ENCODE data around the gene NFASC.

DNA sequence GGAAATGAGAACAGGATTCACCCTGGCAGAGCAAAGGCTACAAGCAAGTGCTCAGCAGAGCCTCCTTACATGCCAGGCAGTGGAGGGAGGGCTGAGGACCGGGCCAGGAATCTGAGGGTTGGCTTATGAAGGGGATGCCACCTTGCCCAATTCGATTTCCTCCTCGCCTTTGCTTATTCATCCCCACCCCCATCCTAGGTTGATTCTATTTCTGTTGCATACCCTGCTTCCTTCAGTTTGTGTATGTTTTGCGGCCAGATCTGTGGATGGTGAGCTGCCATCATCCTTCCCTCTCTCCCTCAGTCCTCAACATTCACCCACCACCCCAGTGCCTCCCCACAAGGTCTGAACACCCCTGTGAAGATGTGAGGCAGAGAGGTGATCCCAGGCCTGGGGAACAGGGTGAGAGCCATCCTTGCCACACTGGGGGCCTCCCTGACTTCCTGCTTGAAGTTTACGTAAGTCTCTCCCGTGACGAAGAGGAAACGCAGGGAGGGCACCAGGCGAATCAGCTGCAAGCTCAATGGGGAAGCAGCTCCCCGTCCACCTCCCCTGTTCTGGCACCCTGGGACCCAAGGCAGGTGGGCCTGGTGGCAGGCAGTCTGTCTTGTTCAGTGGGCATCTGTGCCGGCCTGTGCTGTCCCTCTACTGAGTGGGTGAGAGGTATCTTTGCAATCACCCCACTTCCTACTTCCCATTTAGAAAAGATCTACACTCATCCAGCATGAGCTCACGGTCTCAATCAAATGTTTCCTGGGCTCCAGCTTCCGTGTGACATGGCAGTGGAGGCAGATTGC, 121.7 kb downstream of the NFASC start:
- TF ChIP-seq, protein P1, sequence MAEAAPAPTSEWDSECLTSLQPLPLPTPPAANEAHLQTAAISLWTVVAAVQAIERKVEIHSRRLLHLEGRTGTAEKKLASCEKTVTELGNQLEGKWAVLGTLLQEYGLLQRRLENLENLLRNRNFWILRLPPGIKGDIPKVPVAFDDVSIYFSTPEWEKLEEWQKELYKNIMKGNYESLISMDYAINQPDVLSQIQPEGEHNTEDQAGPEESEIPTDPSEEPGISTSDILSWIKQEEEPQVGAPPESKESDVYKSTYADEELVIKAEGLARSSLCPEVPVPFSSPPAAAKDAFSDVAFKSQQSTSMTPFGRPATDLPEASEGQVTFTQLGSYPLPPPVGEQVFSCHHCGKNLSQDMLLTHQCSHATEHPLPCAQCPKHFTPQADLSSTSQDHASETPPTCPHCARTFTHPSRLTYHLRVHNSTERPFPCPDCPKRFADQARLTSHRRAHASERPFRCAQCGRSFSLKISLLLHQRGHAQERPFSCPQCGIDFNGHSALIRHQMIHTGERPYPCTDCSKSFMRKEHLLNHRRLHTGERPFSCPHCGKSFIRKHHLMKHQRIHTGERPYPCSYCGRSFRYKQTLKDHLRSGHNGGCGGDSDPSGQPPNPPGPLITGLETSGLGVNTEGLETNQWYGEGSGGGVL (tag by site-specific recombination; IDR thresholded peaks at IDR 0.05), result no peak
- TF ChIP-seq ZBTB8A (tag by site-specific recombination; IDR thresholded peaks at IDR 0.05), result no peak
- no peak for TF ChIP-seq ZNF561 (tag by site-specific recombination; IDR thresholded peaks at IDR 0.05; ENCODE audit: borderline replicate concordance)
- TF ChIP-seq, protein P2, sequence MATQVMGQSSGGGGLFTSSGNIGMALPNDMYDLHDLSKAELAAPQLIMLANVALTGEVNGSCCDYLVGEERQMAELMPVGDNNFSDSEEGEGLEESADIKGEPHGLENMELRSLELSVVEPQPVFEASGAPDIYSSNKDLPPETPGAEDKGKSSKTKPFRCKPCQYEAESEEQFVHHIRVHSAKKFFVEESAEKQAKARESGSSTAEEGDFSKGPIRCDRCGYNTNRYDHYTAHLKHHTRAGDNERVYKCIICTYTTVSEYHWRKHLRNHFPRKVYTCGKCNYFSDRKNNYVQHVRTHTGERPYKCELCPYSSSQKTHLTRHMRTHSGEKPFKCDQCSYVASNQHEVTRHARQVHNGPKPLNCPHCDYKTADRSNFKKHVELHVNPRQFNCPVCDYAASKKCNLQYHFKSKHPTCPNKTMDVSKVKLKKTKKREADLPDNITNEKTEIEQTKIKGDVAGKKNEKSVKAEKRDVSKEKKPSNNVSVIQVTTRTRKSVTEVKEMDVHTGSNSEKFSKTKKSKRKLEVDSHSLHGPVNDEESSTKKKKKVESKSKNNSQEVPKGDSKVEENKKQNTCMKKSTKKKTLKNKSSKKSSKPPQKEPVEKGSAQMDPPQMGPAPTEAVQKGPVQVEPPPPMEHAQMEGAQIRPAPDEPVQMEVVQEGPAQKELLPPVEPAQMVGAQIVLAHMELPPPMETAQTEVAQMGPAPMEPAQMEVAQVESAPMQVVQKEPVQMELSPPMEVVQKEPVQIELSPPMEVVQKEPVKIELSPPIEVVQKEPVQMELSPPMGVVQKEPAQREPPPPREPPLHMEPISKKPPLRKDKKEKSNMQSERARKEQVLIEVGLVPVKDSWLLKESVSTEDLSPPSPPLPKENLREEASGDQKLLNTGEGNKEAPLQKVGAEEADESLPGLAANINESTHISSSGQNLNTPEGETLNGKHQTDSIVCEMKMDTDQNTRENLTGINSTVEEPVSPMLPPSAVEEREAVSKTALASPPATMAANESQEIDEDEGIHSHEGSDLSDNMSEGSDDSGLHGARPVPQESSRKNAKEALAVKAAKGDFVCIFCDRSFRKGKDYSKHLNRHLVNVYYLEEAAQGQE (tag by site-specific recombination; IDR thresholded peaks at IDR 0.05), result no peak
- no peak for TF ChIP-seq ZNF335 (tag by site-specific recombination; conservative IDR thresholded peaks at IDR 0.05)
- TF ChIP-seq, protein P3, sequence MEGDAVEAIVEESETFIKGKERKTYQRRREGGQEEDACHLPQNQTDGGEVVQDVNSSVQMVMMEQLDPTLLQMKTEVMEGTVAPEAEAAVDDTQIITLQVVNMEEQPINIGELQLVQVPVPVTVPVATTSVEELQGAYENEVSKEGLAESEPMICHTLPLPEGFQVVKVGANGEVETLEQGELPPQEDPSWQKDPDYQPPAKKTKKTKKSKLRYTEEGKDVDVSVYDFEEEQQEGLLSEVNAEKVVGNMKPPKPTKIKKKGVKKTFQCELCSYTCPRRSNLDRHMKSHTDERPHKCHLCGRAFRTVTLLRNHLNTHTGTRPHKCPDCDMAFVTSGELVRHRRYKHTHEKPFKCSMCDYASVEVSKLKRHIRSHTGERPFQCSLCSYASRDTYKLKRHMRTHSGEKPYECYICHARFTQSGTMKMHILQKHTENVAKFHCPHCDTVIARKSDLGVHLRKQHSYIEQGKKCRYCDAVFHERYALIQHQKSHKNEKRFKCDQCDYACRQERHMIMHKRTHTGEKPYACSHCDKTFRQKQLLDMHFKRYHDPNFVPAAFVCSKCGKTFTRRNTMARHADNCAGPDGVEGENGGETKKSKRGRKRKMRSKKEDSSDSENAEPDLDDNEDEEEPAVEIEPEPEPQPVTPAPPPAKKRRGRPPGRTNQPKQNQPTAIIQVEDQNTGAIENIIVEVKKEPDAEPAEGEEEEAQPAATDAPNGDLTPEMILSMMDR (tag by site-specific recombination; IDR thresholded peaks at IDR 0.05), result no peak
- TF ChIP-seq ZFP41 (tag by site-specific recombination; IDR thresholded peaks at IDR 0.05; ENCODE audit: borderline replicate concordance), result no peak
- no peak for TF ChIP-seq ZNF24 (tag by site-specific recombination; IDR thresholded peaks at IDR 0.05)
- TF ChIP-seq ZNF48 (tag by site-specific recombination; IDR thresholded peaks at IDR 0.05), result no peak
- TF ChIP-seq WT1 (tag by site-specific recombination; IDR thresholded peaks at IDR 0.05), result no peak
- TF ChIP-seq ZNF202 (tag by site-specific recombination; IDR thresholded peaks at IDR 0.05; ENCODE audit: borderline replicate concordance), result no peak
- TF ChIP-seq, protein P4, sequence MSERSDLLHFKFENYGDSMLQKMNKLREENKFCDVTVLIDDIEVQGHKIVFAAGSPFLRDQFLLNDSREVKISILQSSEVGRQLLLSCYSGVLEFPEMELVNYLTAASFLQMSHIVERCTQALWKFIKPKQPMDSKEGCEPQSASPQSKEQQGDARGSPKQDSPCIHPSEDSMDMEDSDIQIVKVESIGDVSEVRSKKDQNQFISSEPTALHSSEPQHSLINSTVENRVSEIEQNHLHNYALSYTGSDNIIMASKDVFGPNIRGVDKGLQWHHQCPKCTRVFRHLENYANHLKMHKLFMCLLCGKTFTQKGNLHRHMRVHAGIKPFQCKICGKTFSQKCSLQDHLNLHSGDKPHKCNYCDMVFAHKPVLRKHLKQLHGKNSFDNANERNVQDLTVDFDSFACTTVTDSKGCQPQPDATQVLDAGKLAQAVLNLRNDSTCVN (tag by site-specific recombination; optimal IDR thresholded peaks at IDR 0.05), result no peak
